Measurements from ENCODE around the gene GSS.

The GSS gene

GRCh38 chr20:34880215-34880850 is 75.3 kb downstream of the GSS start:
- DNase-seq (ENCODE audit: low read depth), result no peak

More at GRCh38 chr20:34880215-34880850, 75.3 kb downstream of the GSS start:
- no peak overlapping the region for H3K4me3 ChIP-seq (ENCODE audit: low read depth, low read length)
- TF ChIP-seq CTCF (IDR thresholded peaks at IDR 0.05; ENCODE audit: control insufficient read depth, extremely low read depth, insufficient read depth), result no peak
